SK-MEL-5 (cell line): ENCODE data around the gene DDR2. TPM values are rescaled to one million over a fixed set of nuclear protein-coding genes. Genes with fewer than 3 reads are reported as not detected.
A peak's percentile ranks its signal among the peaks of the same experiment; 100 is the strongest.
"Not testable (repeated sequence)": the region's sequence is repeated elsewhere in the genome, so short reads cannot be mapped to it uniquely, and the experiment has no call there.

Source experiments
- DNase-seq: peaks from one replicate; pipeline ENCODE4 v3.0.0-alpha.2; 2016; ENCODE audit warnings: low read depth, low spot score
- in situ Hi-C: cut with HindIII; loops from 2 replicates; pipeline ENCODE4 v1.10.0; 2016; ENCODE audit warnings: low sequenced_read_pairs, high pct_unique_total_duplicates, low pct_unique_long_range_greater_than_20kb
- polyA plus RNA-seq, 2 experiments: library from polyadenylated mRNA; depleted of rRNA; stranded (reverse); fragments of >200 nt; gene quantifications; 2 replicates each; pipeline ENCODE4 v1.2.3, GENCODE V29; 2015
- total RNA-seq: library from RNA; depleted of rRNA; stranded (reverse); fragments of >200 nt; shearing (Covaris generic); gene quantifications from 2 replicates; pipeline ENCODE4 v1.2.3, GENCODE V29; 2014; rRNA removed

The DDR2 gene
- total RNA-seq: 31.2 and 32.8 TPM in 2 replicates
- 34.9 and 48.6 TPM in 2 replicates for polyA plus RNA-seq (2015; cell fraction: cytosol; rRNA removed)
- polyA plus RNA-seq (2015; cell fraction: nucleus; rRNA removed): 53.8 and 55.6 TPM in 2 replicates

GRCh38 chr1:162632217-162632666 lies at the start of gene DDR2:
DDR2 (plus strand) TSS chr1:162632464; CDS start chr1:162719064, 86,600 bp downstream.
- peak; percentile 87 for DNase-seq
- in situ Hi-C loops: no loop called here

- in situ Hi-C loops, DNase-seq: not testable (repeated sequence)
Observed at GRCh38 chr1:162582901-162583300, 49.4 kb upstream of the DDR2 start.

- DNase-seq, in situ Hi-C loops: not testable (repeated sequence)
Observed at GRCh38 chr1:162585101-162585500, 47.2 kb upstream of the DDR2 start.

GRCh38 chr1:162587347-162587746 lies 44.9 kb upstream of the DDR2 start:
- DNase-seq: no peak

GRCh38 chr1:162587761-162588260 lies 44.5 kb upstream of the DDR2 start:
- no peak for DNase-seq
- in situ Hi-C loops: no loop called here

More at GRCh38 chr1:162587347-162587746, 44.9 kb upstream of the DDR2 start:
- in situ Hi-C loops: no loop called here

- DNase-seq: peak; percentile 92
- in situ Hi-C loops: no loop called here
Observed at GRCh38 chr1:162590101-162590500, 42.2 kb upstream of the DDR2 start.

GRCh38 chr1:162590686-162591085 lies 41.6 kb upstream of the DDR2 start:
- DNase-seq: peak; percentile 54
- in situ Hi-C loops: no loop called here

- in situ Hi-C loops: no loop called here
- DNase-seq: no peak
Observed at GRCh38 chr1:162596514-162597170, 35.6 kb upstream of the DDR2 start.

GRCh38 chr1:162599451-162599850 lies 32.8 kb upstream of the DDR2 start:
- in situ Hi-C loops: no loop called here
- no peak for DNase-seq

- in situ Hi-C loops, DNase-seq: not testable (repeated sequence)
Observed at GRCh38 chr1:162603117-162603516, 29.1 kb upstream of the DDR2 start.

GRCh38 chr1:162605225-162605927 lies 26.9 kb upstream of the DDR2 start:
- DNase-seq: no peak
- in situ Hi-C loops: no loop called here

- DNase-seq: no peak
- in situ Hi-C loops: no loop called here
Observed at GRCh38 chr1:162609306-162609705, 23.0 kb upstream of the DDR2 start.

GRCh38 chr1:162612606-162613400 lies 19.5 kb upstream of the DDR2 start:
- DNase-seq: no peak
- in situ Hi-C loops: no loop called here

GRCh38 chr1:162616848-162617247 lies 15.4 kb upstream of the DDR2 start:
- in situ Hi-C loops: no loop called here
- no peak for DNase-seq

GRCh38 chr1:162617513-162617912 lies 14.8 kb upstream of the DDR2 start:
- in situ Hi-C loops: no loop called here
- DNase-seq: no peak

GRCh38 chr1:162619076-162619475 lies 13.2 kb upstream of the DDR2 start:
- DNase-seq: no peak
- in situ Hi-C loops: no loop called here

GRCh38 chr1:162621256-162621655 lies 11.0 kb upstream of the DDR2 start:
- in situ Hi-C loops: no loop called here
- no peak for DNase-seq

- no peak for DNase-seq
- in situ Hi-C loops: no loop called here
Observed at GRCh38 chr1:162625679-162626078, 6.6 kb upstream of the DDR2 start.
